Osteoblast (primary cell): Measurements from ENCODE around the gene CD300H. TPM values are rescaled to one million over a fixed set of nuclear protein-coding genes. Genes with fewer than 3 reads are reported as not detected.

Experiments used
- DNase-seq: peaks from one replicate; pipeline ENCODE4 v3.0.0; 2011; ENCODE audit warnings: low spot score, mixed read lengths; ENCODE audit not compliant: insufficient read length; ENCODE audit errors: missing footprints
- H2AFZ ChIP-seq: 2 replicates; pipeline ENCODE4 v1.6.0; 2011; ENCODE audit warnings: mild to moderate bottlenecking, low read length
- H3K27ac ChIP-seq: 2 replicates; pipeline ENCODE4 v1.5.1; 2011; ENCODE audit warnings: mild to moderate bottlenecking, low read depth, low read length, moderate library complexity
- H3K27me3 ChIP-seq: 2 replicates; pipeline ENCODE4 v1.6.0; 2012; ENCODE audit warnings: mild to moderate bottlenecking, control low read depth, inconsistent platforms, low read length, moderate library complexity; ENCODE audit not compliant: insufficient read depth
- H3K36me3 ChIP-seq: 2 replicates; pipeline ENCODE4 v1.5.1; 2011; ENCODE audit warnings: mild to moderate bottlenecking, low read length, control low read depth, moderate library complexity; ENCODE audit not compliant: insufficient read depth
- H3K4me1 ChIP-seq: 2 replicates; pipeline ENCODE4 v1.5.1; 2011; ENCODE audit warnings: mild to moderate bottlenecking, low read length, control low read depth, moderate library complexity; ENCODE audit not compliant: insufficient read depth
- H3K4me2 ChIP-seq: 2 replicates; pipeline ENCODE4 v1.6.0; 2011; ENCODE audit warnings: mild to moderate bottlenecking, low read length; ENCODE audit not compliant: insufficient read depth
- H3K4me3 ChIP-seq: fragments of 200-600 bp; sonication (generic); 3 replicates; pipeline ENCODE4 v1.5.1; 2012; ENCODE audit warnings: mild to moderate bottlenecking, low read length, inconsistent platforms; ENCODE audit not compliant: insufficient read depth
- H3K79me2 ChIP-seq: 2 replicates; pipeline ENCODE4 v1.6.0; 2012; ENCODE audit warnings: mild to moderate bottlenecking, low read length, control low read depth, inconsistent platforms; ENCODE audit not compliant: insufficient read depth
- H3K9me3 ChIP-seq: 2 replicates; pipeline ENCODE4 v1.5.1; 2011; ENCODE audit warnings: low read depth, low read length, control low read depth
- H4K20me1 ChIP-seq: 2 replicates; pipeline ENCODE4 v1.6.0; 2012; ENCODE audit warnings: mild to moderate bottlenecking, low read length, control low read depth; ENCODE audit not compliant: insufficient read depth
- CTCF ChIP-seq: IDR thresholded peaks from 2 replicates; pipeline ENCODE4 v1.5.1; 2011; ENCODE audit warnings: mild to moderate bottlenecking, low read depth, low read length, moderate library complexity; ENCODE audit errors: extremely low read depth
- total RNA-seq: library from RNA; depleted of rRNA; stranded (reverse); fragments of >200 nt; gene quantifications from 2 replicates; pipeline ENCODE4 v1.2.3, GENCODE V29; 2012

Gene CD300H
- total RNA-seq, 1 donor = not detected

- Histone ChIP-seq H3K4me3 (no peak overlapping the region), H4K20me1 (no peaks in the 10 kb centered on the region), H3K36me3 (no peaks in the 10 kb centered on the region), H3K27me3 (peaks cover 2% of the 10 kb centered on the region), H3K9me3 (no peaks in the 10 kb centered on the region), H3K4me1 (no peaks in the 10 kb centered on the region), H3K79me2 (no peaks in the 10 kb centered on the region), H3K27ac (no peak overlapping the region), H2AFZ (no peak overlapping the region), H3K4me2 (no peak overlapping the region)
- TF ChIP-seq CTCF = no peak
- DNase-seq = no peak
These were observed 19.6 kb downstream of the CD300H start for GRCh38 chr17:74547736-74548135.

- H3K4me2 ChIP-seq = no peak overlapping the region
- no peaks in the 10 kb centered on the region for H3K9me3 ChIP-seq
- no peaks in the 10 kb centered on the region for H3K27me3 ChIP-seq
- TF ChIP-seq CTCF = no peak
- no peak overlapping the region for H3K27ac ChIP-seq
- peak; percentile 6 for DNase-seq
- H3K79me2 ChIP-seq = no peaks in the 10 kb centered on the region
- H2AFZ ChIP-seq = no peak overlapping the region
- no peak overlapping the region for H3K4me3 ChIP-seq
- H3K4me1 ChIP-seq = no peaks in the 10 kb centered on the region
- H4K20me1 ChIP-seq = no peaks in the 10 kb centered on the region
- H3K36me3 ChIP-seq = no peaks in the 10 kb centered on the region
These were observed 20.0 kb downstream of the CD300H start for GRCh38 chr17:74547264-74547663.

- Histone ChIP-seq H3K4me3 (no peak overlapping the region), H3K4me2 (no peak overlapping the region), H3K36me3 (no peaks in the 10 kb centered on the region), H3K27me3 (no peaks in the 10 kb centered on the region), H3K9me3 (no peaks in the 10 kb centered on the region), H3K4me1 (no peaks in the 10 kb centered on the region), H3K27ac (no peak overlapping the region), H2AFZ (no peak overlapping the region), H3K79me2 (no peaks in the 10 kb centered on the region), H4K20me1 (no peaks in the 10 kb centered on the region)
- no peak for DNase-seq
- no peak for TF ChIP-seq CTCF
These were observed 20.7 kb downstream of the CD300H start for GRCh38 chr17:74546586-74546985.

GRCh38 chr17:74545843-74546230 lies 21.5 kb downstream of the CD300H start, which contains the start of gene CD300C:
TSS of gene CD300C (minus strand) at chr17:74546115. CDS start at chr17:74545782, 333 bp downstream.
- no peak within 1 kb of the TSS for H3K4me2 ChIP-seq
- H3K27ac ChIP-seq = no peak within 1 kb of the TSS
- no peaks in the 10 kb centered on the region for H3K27me3 ChIP-seq
- DNase-seq = no peak
- H2AFZ ChIP-seq = peak within 1 kb of the TSS; percentile 29
- H3K4me3 ChIP-seq = no peak within 1 kb of the TSS
- no peaks in the 10 kb centered on the region for H3K9me3 ChIP-seq
- H4K20me1 ChIP-seq = no peaks in the 10 kb centered on the region
- no peaks in the 10 kb centered on the region for H3K79me2 ChIP-seq
- TF ChIP-seq CTCF = no peak
- H3K36me3 ChIP-seq = no peaks in the 10 kb centered on the region
- no peaks in the 10 kb centered on the region for H3K4me1 ChIP-seq
